Stimulated activated CD8-positive, alpha-beta memory T cell treated with anti-CD3 and anti-CD28 coated beads, Interleukin-12 subunit alpha, Interleukin-12 subunit beta, amount 100 ng/mL, for 1 hour (primary cell): ENCODE results near the gene SH3GLB2.
"Not testable (repeated sequence)": the region's sequence is repeated elsewhere in the genome, so short reads cannot be mapped to it uniquely, and the experiment has no call there.

Experiments used
- DNase-seq: peaks from one replicate; pipeline ENCODE4 v3.0.0-alpha.2; 2020; ENCODE audit warnings: low read depth

Gene SH3GLB2

DNA sequence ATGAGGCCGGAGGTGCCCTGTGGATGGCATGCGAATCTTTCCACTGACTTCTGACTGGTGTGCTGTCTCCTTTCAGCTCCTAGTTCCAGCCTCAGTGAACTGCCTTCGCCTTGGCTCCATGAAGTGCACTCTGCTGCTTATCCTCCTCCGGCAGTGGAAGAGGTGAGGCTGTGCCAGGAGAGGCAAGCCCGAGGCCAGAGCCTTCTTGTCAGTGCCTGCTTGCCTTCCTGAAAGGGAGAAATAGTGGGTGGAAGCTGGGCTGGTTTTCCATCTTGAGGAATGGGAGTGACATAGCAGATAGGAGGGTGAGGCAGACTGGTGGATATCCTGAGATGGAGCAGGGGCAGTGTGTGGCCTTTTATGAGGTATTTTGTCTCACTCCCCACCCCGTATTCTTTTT, 29.7 kb downstream of the SH3GLB2 start:
- DNase-seq = no peak

DNA sequence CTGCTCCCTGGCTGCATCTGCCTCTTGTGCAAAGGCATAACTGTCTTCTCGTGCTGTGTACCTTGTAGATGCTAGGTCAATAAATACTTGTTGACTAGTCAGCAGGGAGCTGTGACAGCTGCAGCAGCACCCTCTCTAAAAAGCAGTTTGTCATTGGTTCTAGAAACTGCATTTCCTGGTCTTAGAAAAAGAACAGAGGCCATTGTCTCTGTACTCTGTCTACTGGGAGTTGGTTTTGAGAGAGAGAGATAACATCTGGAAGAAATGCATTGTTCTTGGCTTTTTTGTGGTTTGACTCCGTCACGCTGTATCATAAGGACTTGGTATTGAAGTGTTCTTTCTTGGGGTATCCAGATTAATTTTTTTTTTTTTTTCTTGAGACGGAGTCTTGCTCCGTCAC, 32.3 kb downstream of the SH3GLB2 start:
- DNase-seq = no peak

DNA sequence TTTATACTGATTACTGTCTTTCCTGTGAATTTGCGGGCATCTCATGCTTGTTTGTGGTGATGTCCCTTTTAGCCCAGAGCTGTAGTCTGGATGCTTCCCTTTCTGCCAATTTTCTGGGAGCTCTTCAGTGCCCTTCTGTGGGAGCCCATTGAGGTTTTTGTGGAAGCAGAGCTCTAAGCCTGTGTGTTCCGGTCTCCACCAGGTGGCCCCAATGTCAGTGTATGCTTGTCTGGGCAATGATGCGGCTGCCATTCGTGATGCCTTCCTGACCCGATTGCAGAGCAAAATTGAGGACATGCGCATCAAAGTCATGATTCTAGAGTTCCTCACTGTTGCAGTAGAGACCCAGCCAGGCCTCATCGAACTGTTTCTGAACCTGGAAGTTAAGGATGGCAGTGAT, 35.1 kb downstream of the SH3GLB2 start:
- no peak for DNase-seq

DNA sequence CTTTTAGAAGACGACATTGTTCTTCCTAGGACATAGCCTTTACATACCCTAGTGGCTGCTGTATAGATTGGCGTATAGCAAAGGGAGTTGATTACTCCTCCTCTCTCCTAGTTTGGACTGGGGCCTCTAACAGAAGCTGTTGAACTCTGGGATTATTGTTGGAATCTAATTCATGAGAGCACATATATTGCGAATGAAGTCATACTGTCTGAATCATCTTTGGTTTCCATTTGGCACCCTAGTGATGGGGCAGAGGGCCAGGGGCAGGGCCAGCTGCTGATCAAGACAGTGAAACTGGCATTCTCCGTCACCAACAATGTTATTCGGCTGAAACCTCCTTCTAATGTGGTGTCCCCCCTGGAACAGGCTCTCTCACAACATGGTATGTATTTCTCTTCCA, 40.3 kb downstream of the SH3GLB2 start:
- DNase-seq = no peak

DNA sequence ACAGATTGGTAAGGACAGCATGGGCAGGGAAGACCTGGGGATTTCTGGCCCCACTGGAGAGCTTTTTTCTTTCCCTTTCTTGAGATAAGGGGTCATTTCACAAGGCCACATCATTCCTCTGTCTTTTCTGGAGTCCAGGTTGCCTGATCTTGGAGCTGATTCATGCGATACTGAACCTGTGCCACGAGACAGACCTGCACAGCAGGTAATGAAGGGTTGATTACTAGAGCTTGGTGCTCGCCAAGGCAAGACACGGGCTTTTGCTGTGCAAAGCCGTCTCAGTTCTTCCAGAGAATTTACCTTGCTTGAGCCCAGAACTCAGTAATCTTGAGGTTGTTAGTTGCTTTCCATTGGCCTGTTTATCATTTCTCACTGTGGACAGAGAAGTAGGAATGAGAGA, 41.5 kb downstream of the SH3GLB2 start:
- no peak for DNase-seq

DNA sequence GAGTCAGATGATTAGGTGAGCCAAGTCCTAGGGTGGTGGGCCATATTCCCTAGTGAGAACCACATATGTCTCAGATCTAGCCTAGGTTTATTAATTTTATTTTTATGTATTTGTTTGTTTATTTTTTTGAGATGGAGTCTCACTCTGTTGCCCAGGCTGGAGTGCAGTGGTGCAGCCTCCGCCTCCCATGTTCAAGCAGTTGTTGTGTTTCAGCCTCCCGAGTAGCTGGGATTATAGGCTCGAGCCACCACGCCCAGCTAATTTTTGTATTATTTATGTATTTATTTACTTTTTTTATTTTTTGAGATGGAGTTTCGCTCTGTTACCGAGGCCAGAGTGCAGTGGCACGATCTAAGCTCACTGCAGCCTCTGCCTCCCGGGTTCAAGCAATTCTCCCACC, 44.6 kb downstream of the SH3GLB2 start:
- no peak for DNase-seq

DNA sequence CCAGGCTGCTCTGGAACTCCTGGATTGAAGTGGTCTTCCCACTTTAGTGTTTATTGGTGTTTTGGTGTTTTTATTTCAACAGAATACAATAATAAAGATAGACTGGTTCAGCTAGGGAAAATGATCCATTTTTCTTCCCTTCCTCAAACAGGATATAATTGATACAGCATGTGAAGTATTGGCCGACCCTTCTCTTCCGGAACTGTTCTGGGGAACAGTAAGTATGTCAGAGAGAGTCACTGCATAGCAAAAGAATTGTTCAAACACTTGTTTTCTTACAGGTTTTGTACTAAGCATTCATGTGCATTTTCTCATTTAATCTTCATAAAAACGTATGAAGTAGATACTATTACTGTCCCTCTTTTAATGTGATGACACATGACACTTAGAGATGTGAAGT, 49.0 kb downstream of the SH3GLB2 start:
- DNase-seq = no peak

DNA sequence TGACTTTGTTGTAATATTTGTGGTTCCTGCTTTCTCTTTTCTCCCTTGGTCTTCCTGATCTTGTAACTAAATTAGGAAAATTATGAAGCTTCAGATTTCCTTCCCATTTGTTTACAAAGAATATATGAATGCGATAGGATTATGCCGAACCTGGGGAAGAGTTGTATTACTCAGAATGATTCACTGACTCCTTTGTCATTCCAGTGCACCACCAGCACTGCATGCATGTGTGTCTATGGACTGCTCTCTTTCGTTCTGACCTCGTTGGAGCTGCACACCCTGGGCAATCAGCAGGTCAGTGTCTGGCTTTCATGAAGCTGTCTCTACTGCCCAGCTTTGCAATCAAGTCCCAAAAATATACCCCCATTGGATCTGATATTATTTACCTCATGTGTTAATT, 55.2 kb downstream of the SH3GLB2 start:
- DNase-seq = no peak

DNA sequence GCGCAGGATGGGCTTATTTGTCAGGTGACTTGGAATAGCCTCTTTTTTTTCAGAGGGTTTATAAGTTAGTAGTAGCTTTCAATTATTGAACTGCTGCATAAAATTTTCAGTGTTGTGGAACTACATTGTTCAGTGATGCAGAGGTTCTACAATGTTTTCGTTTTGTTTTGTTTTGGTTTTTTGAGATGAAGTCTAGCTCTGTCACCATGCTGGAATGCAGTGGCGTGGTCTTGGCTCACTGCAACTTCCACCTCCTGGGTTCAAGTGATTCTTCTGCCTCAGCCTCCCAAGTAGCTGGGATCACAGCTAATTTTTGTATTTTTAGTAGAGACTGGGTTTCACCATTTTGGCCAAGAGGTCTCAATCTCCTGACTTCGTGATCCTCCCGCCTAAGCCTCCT, 58.6 kb downstream of the SH3GLB2 start:
- DNase-seq = no peak

DNA sequence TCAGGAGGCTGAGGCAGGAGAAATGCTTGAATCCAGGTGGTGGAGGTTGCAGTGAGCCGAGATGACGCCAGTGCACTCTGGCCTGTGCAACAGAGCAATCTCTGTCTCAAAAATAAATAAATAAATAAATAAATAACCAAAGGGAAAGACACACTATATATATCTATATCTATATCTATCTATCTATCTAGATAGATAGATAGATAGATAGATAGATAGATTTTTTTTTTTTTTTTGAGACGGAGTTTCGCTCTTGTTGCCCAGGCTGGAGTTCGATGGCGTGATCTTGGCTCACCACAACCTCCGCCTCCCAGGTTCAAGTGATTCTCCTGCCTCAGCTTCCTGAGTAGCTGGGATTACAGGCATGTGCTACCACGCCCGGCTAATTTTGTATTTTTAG, 66.7 kb downstream of the SH3GLB2 start:
- DNase-seq = not testable (repeated sequence)
